ENCODE measurements around the gene SETBP1.

SETBP1 gene

GRCh38 chr18:44698518-44698917 is 17.8 kb downstream of the SETBP1 start:
- TF ChIP-seq, protein P1, sequence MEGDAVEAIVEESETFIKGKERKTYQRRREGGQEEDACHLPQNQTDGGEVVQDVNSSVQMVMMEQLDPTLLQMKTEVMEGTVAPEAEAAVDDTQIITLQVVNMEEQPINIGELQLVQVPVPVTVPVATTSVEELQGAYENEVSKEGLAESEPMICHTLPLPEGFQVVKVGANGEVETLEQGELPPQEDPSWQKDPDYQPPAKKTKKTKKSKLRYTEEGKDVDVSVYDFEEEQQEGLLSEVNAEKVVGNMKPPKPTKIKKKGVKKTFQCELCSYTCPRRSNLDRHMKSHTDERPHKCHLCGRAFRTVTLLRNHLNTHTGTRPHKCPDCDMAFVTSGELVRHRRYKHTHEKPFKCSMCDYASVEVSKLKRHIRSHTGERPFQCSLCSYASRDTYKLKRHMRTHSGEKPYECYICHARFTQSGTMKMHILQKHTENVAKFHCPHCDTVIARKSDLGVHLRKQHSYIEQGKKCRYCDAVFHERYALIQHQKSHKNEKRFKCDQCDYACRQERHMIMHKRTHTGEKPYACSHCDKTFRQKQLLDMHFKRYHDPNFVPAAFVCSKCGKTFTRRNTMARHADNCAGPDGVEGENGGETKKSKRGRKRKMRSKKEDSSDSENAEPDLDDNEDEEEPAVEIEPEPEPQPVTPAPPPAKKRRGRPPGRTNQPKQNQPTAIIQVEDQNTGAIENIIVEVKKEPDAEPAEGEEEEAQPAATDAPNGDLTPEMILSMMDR (IDR thresholded peaks at IDR 0.05; ENCODE audit: insufficient read depth, low read length, poor library complexity, severe bottlenecking): no peak
- Histone ChIP-seq H3K27me3 (replicated peaks; ENCODE audit: control insufficient read depth, insufficient read depth, low read length) (no peaks in the 10 kb centered on the region; the same call in 1 of the 2 replicates), H3K4me3 (replicated peaks; ENCODE audit: low read depth, low read length) (no peak overlapping the region), H3K36me3 (ENCODE audit: control insufficient read depth, insufficient read depth, low read length) (no peaks in the 10 kb centered on the region)
- no peak for DNase-seq (ENCODE audit: extremely low read depth, insufficient read length)

DNA sequence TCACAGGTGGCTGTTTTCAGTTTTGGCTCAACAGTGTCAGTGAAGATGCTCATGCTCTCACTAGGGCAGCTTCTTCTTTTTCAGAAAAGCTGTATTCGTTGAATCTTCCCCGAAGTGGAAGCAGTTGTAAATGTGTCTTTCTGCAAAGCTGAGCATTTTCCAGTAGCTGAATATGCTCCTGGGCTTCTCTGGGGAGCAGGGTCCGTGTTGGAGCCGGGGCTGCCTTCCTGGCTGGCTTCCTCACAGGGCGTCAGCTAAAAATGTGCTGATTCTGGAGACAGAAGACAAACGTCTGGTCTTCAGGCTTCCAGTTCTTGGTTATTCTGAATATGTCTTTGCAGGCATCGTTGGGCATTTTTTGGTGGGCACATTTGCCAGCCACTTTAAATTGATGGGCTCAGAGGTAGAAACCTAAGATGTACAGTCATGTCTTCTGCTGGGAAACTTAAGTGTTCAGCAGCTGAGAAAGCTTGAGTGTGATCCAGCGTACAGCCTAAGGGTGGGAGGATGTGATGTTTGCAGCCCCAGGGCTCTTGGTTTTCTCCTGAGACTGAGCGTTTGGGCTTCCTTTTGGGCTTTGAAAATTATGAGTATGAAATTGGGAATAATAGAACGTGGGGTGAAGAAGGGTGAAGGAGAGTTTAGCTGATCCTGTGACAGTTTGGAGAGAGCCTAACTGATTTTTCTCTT is 19.0 kb downstream of the SETBP1 start:
- no peaks in the 10 kb centered on the region for H3K36me3 ChIP-seq (ENCODE audit: control insufficient read depth, insufficient read depth, low read length)
- TF ChIP-seq, protein P1 (IDR thresholded peaks at IDR 0.05; ENCODE audit: insufficient read depth, low read length, poor library complexity, severe bottlenecking): no peak
- H3K27me3 ChIP-seq (replicated peaks; ENCODE audit: control insufficient read depth, insufficient read depth, low read length): no peaks in the 10 kb centered on the region; the same call in 1 of the 2 replicates
- no peak for DNase-seq (ENCODE audit: extremely low read depth, insufficient read length)
- no peak overlapping the region for H3K4me3 ChIP-seq (replicated peaks; ENCODE audit: low read depth, low read length)

DNA sequence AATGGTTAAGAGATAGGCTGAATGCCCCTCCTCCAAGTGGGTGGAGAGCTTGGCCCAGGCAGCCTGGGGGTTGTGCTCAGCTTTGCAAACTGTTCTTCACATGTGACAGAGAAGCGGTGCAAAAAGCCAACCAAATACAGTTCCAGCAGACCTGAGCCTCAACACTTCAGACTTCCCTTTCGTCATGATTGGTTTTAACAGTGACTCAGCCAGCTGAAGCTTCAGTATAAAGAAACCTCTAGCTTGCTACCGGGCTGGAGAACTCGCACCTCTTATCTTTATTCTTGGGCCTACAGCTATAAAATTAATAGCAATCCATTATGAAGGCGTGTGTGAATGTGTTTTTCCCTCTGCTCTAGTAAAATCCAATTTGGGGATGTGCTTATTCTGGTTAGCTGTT is 20.0 kb downstream of the SETBP1 start:
- DNase-seq (ENCODE audit: extremely low read depth, insufficient read length): peak; percentile 29
- TF ChIP-seq, protein P1 (IDR thresholded peaks at IDR 0.05; ENCODE audit: insufficient read depth, low read length, poor library complexity, severe bottlenecking): no peak
- Histone ChIP-seq H3K27me3 (replicated peaks; ENCODE audit: control insufficient read depth, insufficient read depth, low read length) (no peaks in the 10 kb centered on the region; the same call in 1 of the 2 replicates), H3K36me3 (ENCODE audit: control insufficient read depth, insufficient read depth, low read length) (no peaks in the 10 kb centered on the region), H3K4me3 (replicated peaks; ENCODE audit: low read depth, low read length) (no peak overlapping the region)

DNA sequence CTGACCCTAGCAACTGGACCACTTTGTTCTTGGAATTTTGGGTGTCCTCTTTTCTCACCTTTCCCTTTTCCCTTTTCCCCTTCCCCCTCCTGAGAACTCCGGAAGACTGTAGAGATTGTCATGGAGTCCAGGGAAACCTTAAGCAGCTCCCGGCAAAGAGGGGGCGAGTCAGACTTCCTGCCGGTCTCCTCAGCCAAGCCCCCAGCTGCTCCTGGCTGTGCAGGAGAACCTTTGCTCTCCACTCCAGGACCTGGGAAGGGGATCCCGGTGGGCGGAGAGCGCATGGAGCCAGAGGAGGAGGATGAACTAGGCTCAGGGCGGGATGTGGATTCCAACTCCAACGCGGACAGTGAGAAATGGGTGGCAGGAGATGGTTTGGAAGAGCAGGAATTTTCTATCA is 20.5 kb downstream of the SETBP1 start:
- Histone ChIP-seq H3K4me3 (replicated peaks; ENCODE audit: low read depth, low read length) (no peak overlapping the region), H3K27me3 (replicated peaks; ENCODE audit: control insufficient read depth, insufficient read depth, low read length) (no peaks in the 10 kb centered on the region; the same call in 1 of the 2 replicates), H3K36me3 (ENCODE audit: control insufficient read depth, insufficient read depth, low read length) (no peaks in the 10 kb centered on the region)
- TF ChIP-seq, protein P1 (IDR thresholded peaks at IDR 0.05; ENCODE audit: insufficient read depth, low read length, poor library complexity, severe bottlenecking): no peak
- DNase-seq (ENCODE audit: extremely low read depth, insufficient read length): no peak

- no peaks in the 10 kb centered on the region; the same call in none of the 2 replicates for H3K27me3 ChIP-seq (replicated peaks; ENCODE audit: control insufficient read depth, insufficient read depth, low read length)
- DNase-seq (ENCODE audit: extremely low read depth, insufficient read length): no peak
- no peak overlapping the region for H3K4me3 ChIP-seq (replicated peaks; ENCODE audit: low read depth, low read length)
- TF ChIP-seq, protein P1 (IDR thresholded peaks at IDR 0.05; ENCODE audit: insufficient read depth, low read length, poor library complexity, severe bottlenecking): no peak
- H3K36me3 ChIP-seq (ENCODE audit: control insufficient read depth, insufficient read depth, low read length): no peaks in the 10 kb centered on the region
Measured at GRCh38 chr18:44702594-44702993, 21.9 kb downstream of the SETBP1 start.
